H1 (cell line): ENCODE results near the gene TMC4. TPM values are rescaled to one million over a fixed set of nuclear protein-coding genes. Genes with fewer than 3 reads are reported as not detected.

Source experiments
- JUND ChIP-seq: IDR thresholded peaks from 2 replicates; pipeline ENCODE4 v1.6.1; 2011; ENCODE audit warnings: mild to moderate bottlenecking, improper control_type of control experiment, low read length
- polyA plus RNA-seq, 7 experiments: library from polyadenylated mRNA; depleted of rRNA in 3 of 7; stranded (reverse) in 5 of 7; unstranded in 2 of 7; fragments of >200 nt in 5 of 7; fragments of 200-250 nt in 2 of 7; gene quantifications; 1 replicate in 5 of 7; 2 replicates in 1 of 7; 4 replicates in 1 of 7; pipeline versions ENCODE4 v1.2.1 to v1.2.3, GENCODE V29; 2011 to 2013; ENCODE audit warnings: missing spikeins in 2 of 7, mixed read lengths in 2 of 7
- total RNA-seq: library from RNA; stranded (reverse); fragmentation: NEBNext Ultra II Directional; extraction: Animal tissue kit (Norgen Biotek cat#: 25700); gene quantifications from 2 replicates; pipeline ENCODE4 v1.2.1, GENCODE V29; 2021

Gene TMC4
- total and polyA plus RNA-seq, 2 of the 8 experiments (the other 6 are each of a cell fraction or from before 2014, with no cell fraction given): 5.5 to 6.3 TPM

GRCh38 chr19:54149021-54149812, 23.7 kb downstream of the TMC4 start (continued):
- TF ChIP-seq JUND: no peak
- TF ChIP-seq, all 59 proteins: peak for 0
